Stimulated activated CD4-positive, alpha-beta T cell treated with anti-CD3 and anti-CD28 coated beads, TNF-alpha, amount 100 ng/mL, for 4 hours (primary cell): ENCODE measurements around the gene MRC2.
A peak's percentile ranks its signal among the peaks of the same experiment; 100 is the strongest.
"Not testable (repeated sequence)": the region's sequence is repeated elsewhere in the genome, so short reads cannot be mapped to it uniquely, and the experiment has no call there.

Experiments
- DNase-seq, 3 experiments: peaks; one replicate each; pipeline ENCODE4 v3.0.0-alpha.2; 2020; ENCODE audit warnings: low read depth in 3 of 3

MRC2 gene, protein sequence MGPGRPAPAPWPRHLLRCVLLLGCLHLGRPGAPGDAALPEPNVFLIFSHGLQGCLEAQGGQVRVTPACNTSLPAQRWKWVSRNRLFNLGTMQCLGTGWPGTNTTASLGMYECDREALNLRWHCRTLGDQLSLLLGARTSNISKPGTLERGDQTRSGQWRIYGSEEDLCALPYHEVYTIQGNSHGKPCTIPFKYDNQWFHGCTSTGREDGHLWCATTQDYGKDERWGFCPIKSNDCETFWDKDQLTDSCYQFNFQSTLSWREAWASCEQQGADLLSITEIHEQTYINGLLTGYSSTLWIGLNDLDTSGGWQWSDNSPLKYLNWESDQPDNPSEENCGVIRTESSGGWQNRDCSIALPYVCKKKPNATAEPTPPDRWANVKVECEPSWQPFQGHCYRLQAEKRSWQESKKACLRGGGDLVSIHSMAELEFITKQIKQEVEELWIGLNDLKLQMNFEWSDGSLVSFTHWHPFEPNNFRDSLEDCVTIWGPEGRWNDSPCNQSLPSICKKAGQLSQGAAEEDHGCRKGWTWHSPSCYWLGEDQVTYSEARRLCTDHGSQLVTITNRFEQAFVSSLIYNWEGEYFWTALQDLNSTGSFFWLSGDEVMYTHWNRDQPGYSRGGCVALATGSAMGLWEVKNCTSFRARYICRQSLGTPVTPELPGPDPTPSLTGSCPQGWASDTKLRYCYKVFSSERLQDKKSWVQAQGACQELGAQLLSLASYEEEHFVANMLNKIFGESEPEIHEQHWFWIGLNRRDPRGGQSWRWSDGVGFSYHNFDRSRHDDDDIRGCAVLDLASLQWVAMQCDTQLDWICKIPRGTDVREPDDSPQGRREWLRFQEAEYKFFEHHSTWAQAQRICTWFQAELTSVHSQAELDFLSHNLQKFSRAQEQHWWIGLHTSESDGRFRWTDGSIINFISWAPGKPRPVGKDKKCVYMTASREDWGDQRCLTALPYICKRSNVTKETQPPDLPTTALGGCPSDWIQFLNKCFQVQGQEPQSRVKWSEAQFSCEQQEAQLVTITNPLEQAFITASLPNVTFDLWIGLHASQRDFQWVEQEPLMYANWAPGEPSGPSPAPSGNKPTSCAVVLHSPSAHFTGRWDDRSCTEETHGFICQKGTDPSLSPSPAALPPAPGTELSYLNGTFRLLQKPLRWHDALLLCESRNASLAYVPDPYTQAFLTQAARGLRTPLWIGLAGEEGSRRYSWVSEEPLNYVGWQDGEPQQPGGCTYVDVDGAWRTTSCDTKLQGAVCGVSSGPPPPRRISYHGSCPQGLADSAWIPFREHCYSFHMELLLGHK (N-terminal part only)

DNA sequence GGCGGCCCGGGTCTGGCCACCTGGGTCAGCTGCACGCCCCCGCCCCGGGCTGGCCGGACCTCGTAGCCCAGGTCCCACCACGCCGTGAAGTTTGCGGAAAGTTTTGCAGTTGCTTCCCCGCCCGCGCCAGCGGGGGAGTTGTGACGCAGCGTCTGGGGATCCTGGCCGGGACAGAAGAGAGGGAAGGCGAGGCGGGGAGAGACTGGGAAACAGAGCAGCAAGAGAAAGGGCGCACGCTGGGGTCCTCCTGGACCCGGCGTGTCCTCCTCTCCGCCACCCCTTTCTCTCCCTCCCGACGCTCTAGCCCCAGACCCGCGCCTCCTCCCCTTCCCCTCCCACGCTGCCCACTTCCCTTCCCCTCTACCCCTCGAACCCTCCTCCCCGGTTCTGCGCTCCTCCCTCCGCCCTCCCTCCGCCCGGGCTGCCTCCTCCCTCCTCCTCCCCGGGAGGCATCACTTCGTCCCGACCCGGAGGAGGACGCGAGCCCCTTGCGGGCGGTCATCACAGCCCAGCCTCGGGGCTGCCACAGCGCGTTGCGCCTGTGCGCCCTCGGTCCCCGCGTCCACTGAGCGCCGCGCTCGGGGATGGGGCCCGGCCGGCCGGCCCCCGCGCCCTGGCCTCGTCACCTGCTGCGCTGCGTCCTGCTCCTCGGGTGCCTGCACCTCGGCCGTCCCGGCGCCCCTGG, at the start of gene MRC2:
Gene MRC2 (plus strand): TSS at position 452 of the 685 bp plus-strand sequence. CDS start 133 bp downstream, at position 585.
- DNase-seq, result peak; percentile 34 to 49 (median 38)

DNA sequence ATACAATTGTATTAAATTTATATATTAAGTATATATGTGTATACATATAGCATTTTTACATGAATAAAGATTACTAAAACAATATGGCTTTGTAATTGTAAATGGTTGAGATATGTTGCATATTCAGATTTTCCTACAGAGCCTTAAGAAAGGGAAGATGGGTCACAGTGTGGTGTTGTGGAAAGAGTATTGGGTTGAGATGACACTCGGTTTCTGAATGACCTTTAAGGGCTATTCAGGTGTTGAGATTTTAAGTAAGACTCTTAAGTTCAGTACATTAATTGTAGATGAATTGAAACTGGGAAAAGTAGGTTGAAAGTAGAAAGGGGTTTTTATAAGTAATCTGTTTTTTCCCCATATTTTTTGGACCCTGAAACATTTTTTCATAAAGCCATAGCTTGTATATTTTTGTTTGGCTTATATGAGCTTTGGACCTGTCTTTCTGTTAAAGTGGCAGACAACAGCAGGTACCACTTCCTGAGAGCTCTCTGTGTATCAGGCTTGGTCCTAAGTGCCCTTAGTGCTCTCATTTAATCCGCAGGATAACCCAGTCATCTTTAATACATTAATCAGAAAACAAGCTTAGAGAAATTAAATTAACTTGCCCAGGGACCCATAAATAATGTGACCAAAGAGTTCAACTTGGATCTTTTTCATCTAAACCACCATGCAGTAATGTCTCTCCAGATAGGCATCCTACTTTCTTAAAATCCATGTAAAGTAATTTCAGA, 48.5 kb upstream of the MRC2 start:
- DNase-seq, result no peak

DNA sequence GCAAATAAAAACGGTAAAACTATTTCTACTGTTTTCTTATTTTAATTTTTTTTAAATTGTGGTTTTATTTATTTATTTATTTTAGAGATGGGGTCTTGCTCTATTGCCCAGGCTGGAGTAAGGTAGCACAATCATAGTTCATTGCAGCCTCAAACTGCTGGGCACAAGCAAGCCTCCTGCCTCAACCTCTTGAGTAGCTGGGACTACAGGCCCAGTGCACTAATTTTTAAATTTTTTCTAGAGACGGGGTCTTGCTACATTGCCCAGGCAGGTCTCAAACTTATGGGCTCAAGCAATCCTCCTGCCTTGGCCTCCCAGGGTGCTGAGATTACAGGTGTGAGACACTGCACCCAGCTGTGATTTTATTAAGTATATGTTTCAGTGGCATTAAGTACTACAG, 46.5 kb upstream of the MRC2 start:
- DNase-seq, result no peak

DNA sequence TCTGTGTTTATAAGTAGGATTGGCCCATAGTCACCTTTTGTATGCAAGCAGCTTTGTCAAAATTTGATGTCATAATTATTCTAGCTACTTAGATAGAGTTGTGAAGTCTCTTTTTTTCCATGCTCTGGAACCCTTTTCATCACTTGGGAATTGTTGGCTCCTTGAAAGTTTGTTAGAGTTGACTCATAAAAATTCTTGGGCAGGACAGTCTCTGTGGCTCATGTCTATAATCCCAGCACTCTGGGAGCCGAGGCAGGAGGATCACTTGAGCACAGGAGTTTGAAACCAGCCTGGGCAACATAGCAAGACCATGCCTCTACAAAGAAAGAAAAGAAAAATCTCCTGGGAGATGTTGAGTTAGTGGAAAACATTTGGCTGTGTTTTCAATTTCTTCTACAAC, 45.7 kb upstream of the MRC2 start:
- no peak for DNase-seq

DNA sequence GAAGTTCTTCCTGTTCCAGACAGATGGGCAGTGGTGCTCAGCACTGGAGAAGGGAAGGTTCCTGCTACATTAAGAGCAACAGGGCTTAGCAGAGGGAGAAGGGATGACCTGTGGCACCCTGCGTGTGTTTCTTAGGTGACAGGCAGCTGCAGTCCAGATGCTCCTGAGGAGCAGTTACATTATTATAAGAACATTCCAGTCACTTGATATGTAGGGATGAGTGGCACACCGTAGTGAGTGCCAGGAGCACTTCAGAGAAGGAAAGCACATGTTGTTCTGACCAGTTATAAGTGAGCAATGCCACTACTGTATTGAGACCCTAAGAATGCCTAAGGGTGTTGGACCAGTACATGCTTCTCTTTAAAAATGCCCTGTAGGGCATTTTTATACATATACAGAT, 39.9 kb upstream of the MRC2 start:
- no peak for DNase-seq

DNA sequence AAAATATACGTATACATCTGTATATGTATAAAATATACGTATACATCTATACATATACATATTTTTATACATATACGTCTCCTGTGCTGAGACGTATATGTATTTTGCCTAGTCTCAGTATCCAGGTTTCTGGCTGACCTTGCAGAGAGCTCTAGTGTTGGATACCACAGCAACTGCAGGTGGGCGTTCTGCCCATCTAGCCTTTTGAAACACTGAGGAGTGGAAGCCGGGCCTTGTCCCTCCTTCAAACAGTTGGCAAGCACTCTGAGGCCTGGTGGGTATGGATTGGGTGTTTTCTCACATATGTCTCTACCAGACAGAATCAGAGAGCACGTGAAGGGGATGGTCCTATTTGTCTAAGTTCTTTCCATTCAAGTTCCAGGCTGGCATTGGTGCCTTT, 39.4 kb upstream of the MRC2 start:
- DNase-seq, result no peak

DNA sequence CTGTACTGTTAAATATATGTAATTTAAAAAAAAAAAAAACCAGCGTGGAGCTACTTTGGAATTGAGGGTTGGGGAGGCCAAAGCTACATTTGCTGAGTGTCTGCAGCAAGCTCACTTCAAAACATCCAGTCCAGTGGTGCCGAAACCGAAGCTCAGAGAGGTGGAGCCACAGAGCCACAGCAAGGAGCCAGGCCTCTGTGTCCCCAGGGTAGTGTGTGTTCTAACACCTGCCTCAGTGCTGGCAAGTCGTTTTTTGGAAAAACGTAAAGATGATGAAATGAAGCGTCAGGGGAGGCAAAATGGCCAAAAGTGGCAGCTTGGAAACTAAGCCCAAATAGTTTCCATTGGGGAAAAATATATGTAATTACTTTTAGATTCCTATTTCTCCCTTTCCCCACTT, 36.1 kb upstream of the MRC2 start:
- no peak for DNase-seq

DNA sequence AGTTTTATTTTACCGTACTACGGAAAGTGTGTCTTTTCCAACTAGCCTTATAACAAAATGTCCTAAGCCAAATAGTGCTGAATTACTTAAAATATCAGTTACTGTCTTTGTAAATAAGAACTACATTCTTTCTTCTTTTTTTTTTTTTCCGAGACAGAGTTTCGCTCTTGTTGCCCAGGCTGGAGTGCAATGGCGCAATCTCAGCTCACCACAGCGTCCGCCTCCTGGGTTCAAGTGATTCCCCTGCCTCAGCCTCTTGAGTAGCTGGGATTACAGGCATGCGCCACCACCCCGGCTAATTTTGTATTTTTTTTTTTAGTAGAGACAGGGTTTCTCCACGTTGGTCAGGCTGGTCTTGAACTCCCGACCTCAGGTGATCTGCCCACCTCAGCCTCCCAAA, 35.6 kb upstream of the MRC2 start:
- DNase-seq, result not testable (repeated sequence)

DNA sequence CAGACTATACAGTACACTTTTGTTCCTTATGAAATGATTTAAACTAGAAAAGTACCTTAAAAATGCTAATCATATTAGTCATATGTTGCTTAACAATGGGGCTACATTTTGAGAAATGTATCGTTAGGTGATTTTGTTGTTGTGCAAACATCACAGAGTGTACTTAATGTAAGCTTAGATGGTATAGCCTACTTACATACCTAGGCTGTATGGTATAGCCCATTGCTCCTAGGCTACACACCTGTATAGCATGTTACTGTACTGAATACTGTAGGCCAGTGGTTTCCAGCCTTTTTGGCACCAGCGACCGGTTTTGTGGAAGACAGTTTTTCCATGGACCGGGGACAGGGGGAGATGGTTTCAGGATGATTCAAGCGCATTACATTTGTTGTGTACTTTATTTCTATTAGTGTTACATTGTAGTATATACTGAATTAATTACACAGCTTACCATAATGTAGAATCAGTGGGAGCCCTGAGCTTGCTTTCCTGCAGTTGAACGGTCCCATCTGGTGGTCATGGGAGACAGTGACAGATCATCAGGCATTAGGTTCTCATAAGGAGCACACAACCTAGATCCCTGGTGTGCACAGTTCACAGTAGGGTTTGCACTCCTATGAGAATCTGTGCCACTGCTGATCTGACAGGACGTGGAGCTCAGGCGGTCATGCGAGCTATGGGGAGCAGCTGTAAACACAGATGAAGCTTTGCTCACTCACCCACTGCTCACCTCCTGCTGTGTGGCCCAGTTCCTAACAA, 35.0 kb upstream of the MRC2 start:
- DNase-seq, result no peak

DNA sequence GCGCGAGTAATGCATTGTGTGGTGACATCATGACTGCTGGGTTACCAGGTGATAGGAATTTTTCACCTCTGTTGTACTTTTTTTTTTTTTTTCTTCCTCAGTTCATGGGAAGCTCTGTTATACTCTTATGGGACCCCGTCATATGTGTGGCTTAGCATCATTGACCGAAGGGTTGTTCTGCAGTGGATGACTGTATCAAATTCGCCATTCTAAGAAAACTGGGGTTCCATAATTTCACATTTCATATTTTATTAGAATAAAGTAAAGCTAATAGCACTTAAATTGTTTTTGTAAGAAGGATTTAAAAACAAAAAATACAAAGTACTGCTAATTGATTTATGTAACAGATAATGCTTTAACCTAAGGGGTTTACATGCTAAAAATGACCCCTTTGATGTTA, 32.0 kb upstream of the MRC2 start:
- no peak for DNase-seq

DNA sequence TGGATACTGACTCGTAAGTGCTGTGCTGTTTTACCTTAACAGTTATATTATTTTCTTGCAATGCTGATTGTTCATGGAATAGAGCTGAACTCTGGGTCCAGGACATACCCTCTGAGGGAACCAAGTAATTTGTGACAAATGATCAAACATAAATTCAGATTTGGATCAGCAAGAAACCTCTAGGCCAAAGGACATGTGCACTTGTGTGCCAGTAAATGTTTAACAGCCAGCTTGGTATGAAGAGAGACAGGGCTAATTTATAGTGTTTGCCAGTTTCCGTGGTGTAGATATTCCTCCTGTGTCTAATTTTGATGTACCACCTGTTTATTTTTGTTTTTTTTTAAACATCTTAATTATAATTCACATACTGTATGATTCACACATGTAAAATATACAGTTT, 30.8 kb upstream of the MRC2 start:
- DNase-seq, result no peak

DNA sequence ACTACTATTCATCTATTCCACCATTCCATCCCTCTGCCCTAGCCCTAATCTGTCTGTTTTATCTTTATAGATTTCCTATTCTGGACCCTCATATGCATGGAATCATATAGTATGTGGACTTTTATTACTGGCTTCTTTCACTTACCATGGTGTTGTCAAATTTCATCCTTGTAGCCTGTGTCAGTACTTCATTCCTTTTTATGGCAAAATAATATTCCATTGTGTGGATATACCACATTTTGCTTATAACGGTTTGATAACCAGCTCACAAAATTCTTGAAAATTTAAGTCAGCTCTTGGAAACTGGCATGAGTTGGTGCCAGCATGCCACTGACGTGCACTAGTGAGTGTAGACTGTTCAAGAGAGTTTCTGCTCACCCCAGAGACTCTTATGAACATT, 30.3 kb upstream of the MRC2 start:
- no peak for DNase-seq

DNA sequence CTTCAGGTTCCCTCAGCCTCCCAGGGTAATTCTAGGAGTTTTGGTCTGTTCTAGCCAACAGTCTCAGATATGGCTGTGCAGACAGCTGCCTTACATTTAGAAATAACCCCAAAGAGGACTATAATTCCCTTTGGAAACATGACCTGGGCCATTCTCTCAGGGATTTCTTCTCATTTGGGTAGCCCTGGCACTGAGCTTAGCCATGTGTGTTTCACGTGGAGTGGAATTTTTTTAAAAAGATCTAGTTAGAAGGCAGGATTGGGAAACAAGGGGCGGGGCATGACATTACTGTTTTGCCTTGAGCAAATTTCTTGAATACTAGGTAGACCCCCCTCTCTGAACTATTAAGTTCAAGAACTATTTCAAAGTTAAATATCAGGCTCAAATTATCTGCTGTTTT, 29.6 kb upstream of the MRC2 start:
- no peak for DNase-seq

DNA sequence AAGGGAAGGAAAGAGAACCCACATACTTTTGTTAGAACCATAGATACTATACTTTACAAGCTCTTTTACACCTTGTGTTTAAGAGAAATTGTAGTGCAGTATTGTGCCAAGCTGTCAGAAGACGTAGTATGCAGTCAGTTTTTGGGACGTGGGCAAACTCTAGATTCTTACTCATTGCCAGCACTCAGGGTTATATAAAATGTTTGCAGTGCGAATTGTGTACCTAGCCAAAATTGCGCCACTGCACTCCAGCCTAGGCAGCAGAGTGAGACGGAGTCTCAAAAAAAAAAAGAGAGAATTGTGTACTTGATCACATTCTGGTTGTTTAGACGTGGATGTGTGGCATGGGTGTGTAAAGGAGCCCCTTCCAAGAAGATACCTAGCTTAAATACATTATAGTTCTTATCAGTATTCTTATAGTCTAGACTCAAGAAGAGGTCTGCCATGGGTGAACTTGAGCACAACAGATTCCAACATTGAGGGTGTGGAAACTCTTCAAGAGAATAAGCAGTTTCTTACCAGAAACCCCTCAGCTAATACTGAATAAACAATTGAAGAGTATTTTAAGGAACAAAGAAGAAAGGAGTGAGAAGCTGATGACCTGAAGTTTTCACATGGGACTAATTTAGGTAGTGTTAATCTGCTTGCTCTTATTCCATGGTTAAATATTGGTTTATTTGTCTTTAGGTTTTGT, 27.4 kb upstream of the MRC2 start:
- DNase-seq, result no peak

DNA sequence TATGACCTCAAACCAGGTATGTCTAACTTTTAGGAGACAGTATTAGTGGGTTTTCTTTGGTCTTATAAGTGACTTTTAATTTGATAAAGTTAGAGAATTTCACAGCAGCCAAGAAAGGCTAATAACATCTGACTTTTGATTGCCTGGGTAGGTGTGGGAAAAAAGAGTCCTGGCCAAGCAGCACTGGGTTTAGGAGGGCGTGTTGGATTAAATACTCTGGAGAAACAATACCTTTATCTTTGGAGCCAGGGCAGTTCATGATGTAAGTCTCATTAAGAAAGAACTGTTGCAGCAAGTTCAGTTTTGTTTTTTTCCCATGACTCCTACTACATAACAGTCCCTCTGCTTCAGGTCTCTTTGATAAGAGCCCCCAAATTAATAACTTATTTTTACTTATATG, 26.7 kb upstream of the MRC2 start:
- DNase-seq, result no peak

DNA sequence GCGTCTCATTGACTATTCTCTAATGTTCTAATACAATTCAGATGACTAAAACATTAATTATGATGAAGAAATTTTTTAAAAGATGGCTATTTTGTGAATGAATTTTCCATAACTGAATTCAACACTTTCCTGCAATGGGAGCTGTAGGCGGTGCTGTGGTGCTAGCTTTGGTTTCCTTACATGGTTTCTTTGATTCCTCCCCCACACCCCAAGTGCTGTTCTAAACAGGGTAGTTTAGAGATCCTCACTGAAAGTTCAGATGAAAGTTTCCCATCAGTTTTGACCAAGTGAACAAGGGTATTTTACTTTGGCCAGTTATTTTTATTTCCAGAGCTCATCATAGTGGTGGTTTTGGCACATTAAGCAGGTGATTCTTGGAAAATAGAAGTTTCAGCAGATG, 26.0 kb upstream of the MRC2 start:
- DNase-seq, result no peak

DNA sequence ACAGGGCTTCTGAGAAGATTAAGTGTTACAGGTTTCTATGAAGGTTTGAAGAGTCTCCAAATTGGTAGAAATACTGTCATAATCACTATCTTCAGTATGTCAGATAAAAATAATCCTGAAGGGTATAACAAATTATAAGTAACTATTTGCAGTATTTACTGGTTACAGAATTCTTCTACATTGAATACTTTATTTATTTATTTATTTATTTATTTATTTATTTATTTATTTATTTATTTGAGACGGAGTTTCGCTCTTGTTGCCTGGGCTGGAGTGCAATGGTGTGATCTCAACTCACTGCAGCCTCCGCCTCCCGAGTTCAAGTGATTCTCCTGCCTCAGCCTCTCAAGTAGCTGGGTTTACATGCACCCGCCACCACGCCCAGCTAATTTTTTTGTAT, 23.7 kb upstream of the MRC2 start:
- not testable (repeated sequence) for DNase-seq

DNA sequence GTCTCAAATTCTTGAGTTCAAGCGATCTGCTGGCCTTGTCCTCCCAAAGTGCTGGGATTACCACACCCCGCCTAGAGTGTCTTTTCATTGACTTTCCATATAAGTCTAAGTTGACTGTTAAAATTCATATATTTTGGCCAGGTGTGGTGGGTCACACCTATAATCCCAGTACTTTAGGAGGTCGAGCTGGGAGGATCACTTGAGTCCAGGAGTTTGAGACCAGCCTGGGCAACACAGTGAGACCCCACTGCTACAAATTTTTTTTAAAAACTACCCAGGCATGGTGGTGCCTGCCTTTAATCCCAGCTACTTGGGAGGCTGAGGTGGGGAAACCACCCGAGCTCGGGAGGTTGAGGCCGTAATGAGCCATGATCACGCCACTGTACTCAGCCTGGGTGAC, 21.9 kb upstream of the MRC2 start:
- no peak for DNase-seq

DNA sequence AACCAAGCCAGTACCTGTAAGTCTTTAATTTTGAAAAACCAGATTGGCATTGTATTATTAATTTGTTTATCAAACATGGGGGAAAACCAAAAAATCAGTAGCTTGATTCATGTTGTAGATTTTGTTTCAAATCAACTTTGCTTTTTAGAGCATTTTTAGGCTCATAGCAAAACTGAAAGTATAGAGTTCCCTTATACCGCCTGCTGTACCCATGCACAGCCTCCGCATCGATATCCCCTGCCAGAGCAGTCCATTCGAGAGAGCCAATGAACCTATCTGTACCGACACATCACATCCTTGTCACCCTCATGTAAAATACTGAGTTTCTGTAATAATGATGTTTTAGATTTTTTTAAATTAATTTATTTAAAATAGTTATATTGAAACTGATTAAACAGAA, 16.2 kb upstream of the MRC2 start:
- DNase-seq, result no peak

DNA sequence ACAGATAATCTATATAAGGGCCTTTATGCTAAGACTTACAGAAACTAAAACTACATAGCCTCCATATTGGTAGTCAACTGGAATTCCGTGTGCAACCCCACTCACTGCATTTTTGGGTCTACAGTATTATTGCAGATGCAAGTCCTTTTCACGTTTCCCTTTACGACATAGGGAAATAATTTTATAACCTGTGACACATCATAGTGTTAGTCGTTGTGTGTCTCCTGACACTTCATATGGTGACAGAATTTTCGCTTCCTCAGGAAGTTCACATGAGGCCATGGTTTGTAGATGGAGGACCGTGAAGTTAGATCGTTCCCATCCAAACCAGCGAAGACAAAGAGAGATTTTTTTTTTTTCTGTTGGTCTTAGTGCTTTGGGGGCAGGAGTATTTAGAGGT, 15.7 kb upstream of the MRC2 start:
- DNase-seq, result no peak
